NOMO-1 treated with dmso at 0.1 percent for 144 hours (cell line): Measurements from ENCODE around the gene PPARGC1A.

Experiments
- DNase-seq: peaks from one replicate; lab custom pipeline; 2025; ENCODE audit not compliant: unreplicated experiment; lab: John Stamatoyannopoulos, UW

PPARGC1A gene

GRCh38 chr4:23847158-23847557 lies 42.7 kb downstream of the PPARGC1A start:
- DNase-seq: no peak

- no peak for DNase-seq
These were observed 44.9 kb downstream of the PPARGC1A start for GRCh38 chr4:23844961-23845360.

DNA sequence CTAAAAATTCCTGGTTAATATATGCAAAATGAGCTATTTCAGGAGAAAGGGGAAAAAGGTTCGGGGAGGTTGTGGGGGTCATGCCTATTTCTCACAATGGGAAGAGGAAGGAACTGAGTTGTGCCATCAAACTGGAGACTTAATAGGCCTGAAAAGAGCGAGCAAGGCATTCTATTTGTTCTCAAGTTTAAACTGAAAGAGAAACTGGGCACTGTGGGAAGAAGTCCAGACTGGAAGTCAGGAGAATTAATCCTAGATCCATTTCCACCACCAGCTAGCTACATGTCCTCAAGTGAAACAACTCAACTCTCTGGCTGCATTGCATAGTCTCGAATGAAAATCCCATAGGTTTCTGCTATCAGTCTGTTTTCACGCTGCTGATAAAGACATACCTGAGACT lies 50.6 kb downstream of the PPARGC1A start:
- no peak for DNase-seq

GRCh38 chr4:23838607-23839006 lies 51.2 kb downstream of the PPARGC1A start:
- DNase-seq: no peak

GRCh38 chr4:23838131-23838530 lies 51.7 kb downstream of the PPARGC1A start:
- DNase-seq: no peak

DNA sequence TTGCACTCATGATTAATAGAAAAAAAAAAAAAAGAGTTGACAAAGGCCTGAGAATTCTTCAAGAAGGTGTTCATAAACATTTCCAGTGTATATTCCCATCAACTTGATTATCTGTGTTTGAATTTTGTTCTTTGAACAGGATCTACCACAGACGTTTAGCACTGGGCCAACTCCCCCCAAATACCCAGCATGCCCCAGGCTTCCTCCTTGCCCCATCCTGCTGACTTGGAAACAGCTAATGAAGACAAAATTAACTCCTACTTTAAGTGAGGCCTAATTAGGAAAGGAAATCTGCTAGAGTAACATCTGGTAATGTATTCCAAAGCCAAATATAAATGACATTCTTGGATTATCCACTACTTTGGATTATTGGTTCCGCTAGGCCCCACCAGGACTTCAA lies 52.5 kb downstream of the PPARGC1A start:
- no peak for DNase-seq

- DNase-seq: no peak
These were observed 53.9 kb downstream of the PPARGC1A start for GRCh38 chr4:23835774-23836478.

DNA sequence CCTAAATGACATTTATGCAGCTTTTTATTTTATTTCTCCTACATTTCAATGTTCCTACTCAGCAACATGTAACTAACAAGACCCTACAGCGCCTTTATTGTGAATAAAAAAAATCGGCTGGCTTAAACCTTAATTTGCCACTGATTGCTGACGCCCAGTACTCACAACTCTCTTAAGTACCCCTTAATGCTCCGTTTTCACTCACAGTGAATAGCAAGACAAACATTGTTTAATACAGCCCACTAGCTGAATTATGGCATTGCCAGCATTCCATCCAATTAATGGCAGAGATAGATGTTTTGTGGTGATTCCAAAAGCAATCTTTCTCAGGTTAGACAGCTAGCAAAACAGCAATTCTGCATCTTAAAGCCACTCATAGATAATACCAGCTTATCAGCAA lies 61.1 kb downstream of the PPARGC1A start:
- DNase-seq: no peak

DNA sequence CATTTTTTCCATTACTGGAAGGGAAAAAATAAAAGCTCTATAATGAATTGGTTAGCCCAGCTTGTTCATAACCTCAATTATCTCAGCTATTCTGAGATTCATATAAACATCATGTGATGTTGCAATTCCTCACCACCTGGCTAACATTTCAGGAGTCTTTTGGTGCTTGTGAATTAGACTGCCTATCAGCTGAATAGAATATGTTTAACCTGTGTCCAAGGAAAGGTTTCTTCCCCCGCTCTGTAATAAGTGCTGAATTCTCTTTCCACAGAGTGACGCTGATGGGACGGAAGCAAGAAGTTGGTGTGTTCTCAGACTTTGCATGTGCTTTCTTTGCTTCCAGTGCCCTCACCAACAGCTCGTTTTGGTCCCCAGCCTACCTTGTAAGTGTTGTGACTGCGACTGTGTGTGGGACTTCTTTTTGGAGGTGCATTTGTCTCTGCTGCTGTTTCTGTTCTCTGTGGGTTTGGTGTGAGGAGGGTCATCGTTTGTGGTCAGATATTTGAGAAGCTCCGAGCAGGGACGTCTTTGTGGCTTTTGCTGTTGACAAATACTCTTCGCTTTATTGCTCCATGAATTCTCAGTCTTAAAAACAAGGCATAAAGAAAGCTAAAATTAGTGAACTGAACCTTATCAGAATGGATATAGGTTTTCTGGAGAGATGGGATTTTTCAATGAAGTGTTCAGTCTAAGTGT lies 61.7 kb downstream of the PPARGC1A start:
- DNase-seq: peak; percentile 32

GRCh38 chr4:23822181-23822580 lies 67.7 kb downstream of the PPARGC1A start:
- DNase-seq: no peak

GRCh38 chr4:23819041-23819511 lies 70.8 kb downstream of the PPARGC1A start:
- no peak for DNase-seq

DNA sequence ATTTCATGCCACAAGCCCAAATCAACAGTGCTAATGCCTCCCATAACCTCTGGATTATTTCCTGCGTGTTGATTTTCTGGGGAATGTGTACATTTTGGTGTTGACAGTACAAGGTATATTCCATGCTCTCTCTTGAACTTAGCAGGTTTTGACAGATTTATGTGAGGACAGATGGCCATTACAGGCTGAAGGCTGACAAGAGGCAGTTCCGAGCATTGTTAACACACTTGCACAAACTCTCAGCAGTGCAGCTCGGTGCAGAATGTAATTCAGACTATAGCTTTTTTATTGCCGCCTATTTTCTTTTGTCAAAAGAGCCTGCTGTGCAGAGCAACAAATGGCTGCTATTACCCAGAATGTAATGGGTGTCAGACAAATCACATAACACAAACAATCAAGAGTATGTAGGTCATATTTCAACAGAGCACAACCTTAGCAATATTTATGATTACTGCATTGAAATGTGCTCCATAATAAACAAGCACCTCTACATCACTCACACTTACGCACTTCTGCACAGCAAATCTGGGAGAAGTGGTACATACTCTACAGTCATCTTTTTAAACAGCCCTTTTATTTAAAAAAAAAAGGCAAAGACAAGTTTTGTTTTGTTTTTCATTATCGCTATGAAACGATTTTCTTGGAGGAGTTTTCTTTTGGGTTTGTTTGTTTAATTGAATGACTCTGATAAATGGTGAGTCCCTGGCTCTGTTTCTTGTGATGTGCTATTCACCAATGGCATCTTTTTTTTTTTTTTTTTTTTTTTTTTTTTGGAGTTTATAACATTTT lies 71.6 kb downstream of the PPARGC1A start:
- no peak for DNase-seq

- peak; percentile 36 for DNase-seq
These were observed 74.7 kb downstream of the PPARGC1A start for GRCh38 chr4:23814996-23815660.

GRCh38 chr4:23814587-23814986 lies 75.3 kb downstream of the PPARGC1A start:
- no peak for DNase-seq

DNA sequence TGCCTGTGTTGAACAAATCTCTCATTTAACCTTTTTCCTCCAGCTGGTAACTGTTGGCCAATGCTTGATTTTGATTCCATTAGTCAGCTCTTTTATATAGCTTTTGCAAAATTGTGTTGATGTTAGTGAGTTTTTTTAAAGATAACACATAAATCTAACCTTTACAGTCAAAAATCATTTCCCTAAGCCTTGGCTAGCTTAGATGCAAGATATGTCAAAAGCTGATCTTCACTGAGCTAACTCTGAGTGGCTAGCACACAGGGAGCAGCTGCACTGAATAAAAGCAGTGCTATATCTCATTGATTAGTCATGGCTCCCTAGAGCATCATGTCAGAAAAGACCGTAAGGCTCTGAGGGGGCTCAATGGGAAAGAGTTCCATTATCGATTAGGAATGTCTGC lies 78.7 kb downstream of the PPARGC1A start:
- no peak for DNase-seq

DNA sequence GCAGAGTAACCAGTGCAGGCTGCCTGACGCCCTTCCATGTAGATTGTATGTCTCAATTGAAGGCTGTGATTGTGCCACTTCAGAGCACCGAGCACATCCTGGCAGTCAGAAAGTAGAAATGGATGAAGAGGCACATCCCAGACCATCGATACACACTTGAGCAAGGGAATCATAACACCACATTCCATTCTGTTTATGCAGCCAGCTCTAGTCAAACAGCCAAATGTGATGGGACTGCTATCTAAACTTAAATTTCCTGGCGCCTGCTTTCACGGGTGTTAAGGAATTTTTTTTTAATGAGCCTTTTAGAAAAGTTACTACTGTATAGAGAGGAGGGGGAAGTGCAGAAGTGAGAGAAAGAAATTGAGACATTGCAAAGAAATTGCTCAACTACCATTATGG lies 84.4 kb downstream of the PPARGC1A start:
- DNase-seq: peak; percentile 9

GRCh38 chr4:23789762-23790161 lies 100.1 kb downstream of the PPARGC1A start:
- no peak for DNase-seq

DNA sequence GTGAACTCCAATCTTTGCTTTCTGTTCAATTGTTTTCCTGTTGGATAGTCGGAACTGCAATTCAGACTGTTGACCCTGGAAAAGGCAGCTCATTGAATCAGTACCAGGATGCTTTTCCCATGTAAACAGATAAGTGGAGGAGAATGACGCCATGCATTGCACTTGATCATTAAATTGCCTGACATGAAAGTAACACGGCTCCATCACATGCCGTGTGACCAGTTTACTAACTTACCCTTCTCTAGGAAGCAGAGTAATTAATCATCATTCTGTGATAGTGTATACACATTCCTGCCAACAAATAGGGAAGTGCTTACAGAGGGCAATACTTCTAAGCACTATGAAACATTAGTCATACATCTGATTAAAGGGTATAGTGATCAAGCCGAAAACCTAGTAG lies 101.4 kb downstream of the PPARGC1A start:
- peak; percentile 32 for DNase-seq

- no peak for DNase-seq
These were observed 101.8 kb downstream of the PPARGC1A start for GRCh38 chr4:23788027-23788426.

- no peak for DNase-seq
These were observed 106.9 kb downstream of the PPARGC1A start for GRCh38 chr4:23782778-23783437.

DNA sequence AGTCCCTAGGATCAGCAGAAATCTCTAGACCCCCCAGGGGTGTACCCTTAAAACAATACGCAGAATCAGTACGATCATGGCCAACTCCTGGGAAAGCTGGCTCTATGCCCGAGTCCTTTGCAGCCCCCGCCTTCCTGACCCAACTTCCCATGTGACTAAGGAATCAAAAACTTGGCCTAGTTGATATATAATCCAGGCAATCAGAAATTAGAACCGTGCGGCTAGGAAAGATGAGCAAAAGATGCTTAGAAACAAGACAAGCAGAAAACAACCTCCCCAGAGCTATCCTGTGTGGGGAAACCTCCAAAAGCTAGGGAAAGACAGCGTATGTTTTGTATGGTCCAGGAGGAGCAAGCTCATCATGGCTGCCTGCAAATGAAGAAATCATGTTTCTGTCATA lies 110.0 kb downstream of the PPARGC1A start:
- DNase-seq: no peak
